Islet precursor cell (in vitro differentiated cells): ENCODE data around the gene HESX1.

ENCODE experiments used
- DNase-seq: peaks from one replicate; pipeline ENCODE4 v3.0.0-alpha.2; 2018

The HESX1 gene

GRCh38 chr3:57166660-57167059, 33.1 kb downstream of the HESX1 start:
- DNase-seq = peak; percentile 59

- no peak for DNase-seq
Observed at GRCh38 chr3:57165641-57166040, 34.1 kb downstream of the HESX1 start.

- DNase-seq = peak; percentile 88
Observed at GRCh38 chr3:57164657-57165573, 34.9 kb downstream of the HESX1 start, which contains the start of gene IL17RD. TSS of gene IL17RD (minus strand) at chr3:57165353. CDS start at chr3:57165286, 67 bp downstream.

- peak; percentile 59 for DNase-seq
Observed at GRCh38 chr3:57164217-57164656, 35.5 kb downstream of the HESX1 start.

DNA sequence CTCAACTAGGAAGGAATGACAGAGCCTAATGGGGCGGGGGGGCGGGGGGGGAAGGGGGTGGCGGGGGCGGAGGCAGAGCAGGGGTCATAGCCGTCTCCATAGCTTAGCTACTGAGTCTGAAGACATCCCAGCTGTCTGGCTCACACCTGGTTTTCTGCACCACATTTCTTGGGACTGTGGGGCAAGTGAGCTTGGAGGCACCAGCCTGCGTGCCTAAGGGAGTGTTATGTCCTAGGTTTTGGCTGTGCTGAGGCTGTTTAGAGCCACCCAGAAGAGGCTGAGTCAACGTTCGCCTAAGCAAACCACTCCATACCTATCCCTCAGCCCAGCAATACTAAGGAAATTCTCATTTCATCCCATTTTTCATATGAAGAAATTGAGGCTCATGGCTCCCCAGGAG, 36.0 kb downstream of the HESX1 start:
- DNase-seq = peak; percentile 68

DNA sequence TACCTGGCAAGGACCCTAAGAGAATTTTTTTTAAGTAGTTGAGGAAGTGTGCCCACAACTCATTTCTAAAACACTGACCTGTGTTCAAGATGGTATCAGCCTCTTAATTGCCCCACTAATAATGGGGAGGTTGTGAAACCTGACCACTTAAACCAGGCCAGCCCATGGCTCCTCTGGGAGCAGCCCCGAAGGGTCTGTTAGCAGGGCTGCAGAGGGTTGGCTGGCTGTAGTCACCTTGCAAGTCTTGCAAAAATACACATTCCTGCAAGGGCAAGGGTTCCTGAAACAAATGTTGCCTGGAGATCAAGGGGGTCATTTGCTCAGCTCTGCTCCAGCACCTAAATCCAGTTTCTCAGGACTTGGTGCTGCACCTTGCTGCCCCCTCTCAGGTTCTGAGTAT, 37.9 kb downstream of the HESX1 start:
- DNase-seq = peak; percentile 88

GRCh38 chr3:57160765-57161538, 38.8 kb downstream of the HESX1 start:
- DNase-seq = peak; percentile 68

- peak; percentile 78 for DNase-seq
Observed at GRCh38 chr3:57160076-57160764, 39.6 kb downstream of the HESX1 start.

GRCh38 chr3:57158813-57159738, 40.7 kb downstream of the HESX1 start:
- peak; percentile 94 for DNase-seq

DNA sequence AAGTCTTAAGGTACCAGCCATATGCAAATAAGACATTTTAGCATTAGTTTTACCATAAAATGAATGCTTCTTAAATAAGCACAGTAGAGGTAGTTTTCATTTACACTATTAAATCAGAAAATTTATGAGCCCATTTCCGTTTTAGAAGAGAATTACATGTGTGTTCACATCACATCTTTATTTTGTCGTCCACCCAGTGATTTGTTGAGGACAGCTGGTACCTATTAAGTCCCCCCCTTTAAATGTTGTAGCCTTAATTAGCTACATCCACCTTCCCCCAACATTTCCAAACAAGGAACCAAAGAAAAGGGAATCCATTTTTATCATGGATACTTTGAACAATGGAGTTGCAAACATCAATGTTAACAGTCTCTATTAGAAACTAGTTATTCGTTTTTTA, 41.5 kb downstream of the HESX1 start:
- DNase-seq = no peak

- DNase-seq = no peak
Observed at GRCh38 chr3:57157545-57157944, 42.2 kb downstream of the HESX1 start.

GRCh38 chr3:57155310-57155643, 44.5 kb downstream of the HESX1 start:
- DNase-seq = no peak

DNA sequence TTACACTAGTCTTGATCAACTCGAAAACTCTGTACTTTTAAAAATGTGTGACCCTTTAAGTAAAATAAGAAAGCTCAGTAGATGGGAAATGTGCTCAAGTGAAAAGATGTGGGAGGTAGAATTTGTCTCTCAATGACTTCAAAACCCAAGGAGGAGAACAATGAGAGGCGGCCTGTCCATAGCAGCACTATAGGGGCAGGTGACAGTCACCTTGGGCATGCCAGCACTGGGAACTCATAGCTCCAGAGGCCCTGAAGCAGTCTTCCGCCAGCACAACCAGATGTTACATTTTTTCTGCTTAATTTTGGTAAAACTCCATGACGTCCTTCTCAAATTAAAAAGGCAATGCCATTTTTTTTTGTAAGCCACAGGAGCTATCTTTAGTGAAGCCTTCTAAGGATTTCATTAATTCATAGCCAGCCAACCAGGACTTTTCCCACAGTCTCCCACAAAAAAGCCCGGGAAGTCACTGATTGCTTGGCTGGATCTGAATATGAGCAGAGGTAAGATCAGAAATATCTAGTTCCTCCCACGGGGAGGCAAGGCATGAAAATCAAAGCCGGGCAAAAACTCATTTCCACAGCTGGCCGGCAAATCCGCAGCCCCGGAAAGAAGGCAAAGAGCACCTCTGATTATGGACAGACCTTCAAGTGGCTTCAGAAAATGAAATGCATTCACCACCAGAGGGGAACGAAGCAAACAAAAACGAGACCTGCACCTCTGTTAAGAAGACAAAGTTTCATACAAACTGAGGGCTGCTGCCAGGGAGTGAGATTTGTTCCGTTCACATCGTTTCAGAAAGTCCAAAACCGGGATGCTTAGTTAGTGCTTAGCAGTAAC, 45.1 kb downstream of the HESX1 start:
- DNase-seq = no peak

DNA sequence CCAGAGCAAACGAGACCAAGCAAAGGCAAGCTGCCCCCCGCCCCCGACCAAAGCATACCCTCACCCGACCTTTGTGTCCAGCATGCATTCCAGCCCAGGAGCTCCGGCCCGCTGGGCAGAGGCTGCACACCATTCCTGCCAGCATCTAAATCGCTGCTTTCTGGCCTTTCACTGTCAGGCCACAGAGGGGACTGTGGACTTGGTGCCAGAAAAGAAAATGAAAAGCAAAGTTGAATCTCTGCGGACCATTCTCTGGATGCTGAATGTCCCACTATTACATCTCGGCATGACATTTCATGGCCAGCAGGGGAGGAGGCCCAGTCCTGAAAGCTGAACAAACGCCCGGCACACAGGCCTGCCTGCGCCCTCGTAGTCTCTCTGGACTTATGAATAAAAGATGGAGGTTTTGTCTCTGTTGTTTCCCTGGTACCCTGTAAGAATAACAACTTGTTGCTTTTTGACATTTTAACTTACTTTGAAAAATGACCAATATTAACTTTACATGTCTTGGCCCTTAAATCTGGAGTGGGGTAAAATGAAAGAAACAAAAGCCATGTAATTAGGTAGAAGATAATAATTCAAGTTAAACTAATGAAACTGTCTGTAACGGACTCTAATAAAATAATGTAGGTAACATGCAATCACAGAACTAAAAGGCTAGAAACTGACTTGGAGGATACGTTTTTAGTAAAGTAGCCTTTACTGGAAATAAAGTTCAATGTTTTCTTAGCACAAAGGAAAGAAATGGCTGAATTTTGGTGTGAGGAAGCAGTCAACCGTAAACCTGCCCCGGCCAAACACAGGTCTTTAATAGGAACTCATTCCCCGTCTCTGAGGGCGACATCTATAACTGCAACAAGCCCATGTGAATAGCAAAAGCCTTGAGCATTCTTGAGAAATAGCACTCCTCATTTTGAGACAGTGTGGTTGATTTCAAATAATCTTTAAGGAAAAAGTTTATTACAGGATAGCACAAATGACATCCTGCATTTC, 47.3 kb downstream of the HESX1 start:
- no peak for DNase-seq

GRCh38 chr3:57151749-57152148, 48.0 kb downstream of the HESX1 start:
- no peak for DNase-seq

GRCh38 chr3:57151021-57151449, 48.7 kb downstream of the HESX1 start:
- no peak for DNase-seq

DNA sequence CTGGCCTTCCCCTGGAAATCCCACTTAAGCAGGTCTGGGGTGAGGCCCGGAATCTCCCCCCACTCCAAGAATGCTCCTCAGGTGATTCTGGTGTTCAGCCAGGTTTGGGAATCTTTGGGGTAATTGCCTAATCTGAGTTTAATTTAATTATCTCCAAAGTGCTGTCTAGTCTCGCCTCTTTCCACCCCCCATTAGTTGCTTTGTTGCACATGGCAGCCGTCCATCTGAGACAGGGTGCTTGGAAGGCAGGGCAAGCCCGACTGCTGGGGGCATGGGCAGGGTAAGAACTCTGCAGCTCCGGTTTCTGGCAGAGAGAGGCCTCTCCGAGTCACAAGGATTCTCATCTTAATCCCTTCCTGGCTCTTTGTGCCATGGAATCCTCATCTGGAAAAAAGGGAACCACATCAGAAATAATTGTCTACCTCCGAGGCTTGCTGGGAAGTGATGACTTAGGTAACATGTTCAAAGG, 49.6 kb downstream of the HESX1 start:
- DNase-seq = no peak
